T-cell (primary cell): ENCODE data around the gene CLK1. TPM values are rescaled to one million over a fixed set of nuclear protein-coding genes. Genes with fewer than 3 reads are reported as not detected.
A peak's percentile ranks its signal among the peaks of the same experiment; 100 is the strongest.

Source experiments
- ATAC-seq, 4 experiments: fragments of 200-7000 bp in 3 of 4; fragments of 150-1000 bp in 1 of 4; cut with Tn5 transposase; replicated peaks in 1 of 4; 1 replicate in 3 of 4; 2 replicates in 1 of 4; pipeline ENCODE4 v1.10.0; 2021; ENCODE audit warnings: moderate library complexity in 3 of 4, mild to moderate bottlenecking in 2 of 4, moderate number of reproducible peaks in 1 of 4
- CTCF ChIA-PET, 2 donors: fragments of 300-600 bp; sonication (Branson Sonifier 250); formaldehyde crosslinking; loops; one replicate each; lab custom pipeline; 2022; ENCODE audit warnings: antibody characterized with exemption in 2 of 2; lab: Charles Lee
- POLR2A ChIA-PET, 2 donors: fragments of 300-600 bp; sonication (Branson Sonifier 250); formaldehyde crosslinking; loops; one replicate each; lab custom pipeline; 2022; ENCODE audit warnings: antibody characterized with exemption in 2 of 2; lab: Charles Lee
- DNase-seq, 35 experiments: peaks; one replicate each; pipeline versions ENCODE4 v3.0.0 to v3.0.0-alpha.2; 2013 to 2023
- H3K27ac ChIP-seq: one replicate; pipeline ENCODE4 v1.5.1; 2013; ENCODE audit warnings: low read length
- H3K27me3 ChIP-seq, 2 experiments: replicated peaks in 1 of 2; 1 replicate in 1 of 2; 2 replicates in 1 of 2; pipeline versions ENCODE4 v1.6.1 to v1.7.0; 2013; ENCODE audit warnings: low read length in 1 of 2, mixed read lengths in 1 of 2; ENCODE audit not compliant: control insufficient read depth in 2 of 2, insufficient read depth in 2 of 2; ENCODE audit errors: extremely low read depth in 1 of 2
- H3K36me3 ChIP-seq, 2 donors: 1 replicate in 1 of 2; 2 replicates in 1 of 2; pipeline versions ENCODE4 v1.6.1 to v1.7.0; 2013; ENCODE audit warnings: low read length in 1 of 2; ENCODE audit not compliant: control insufficient read depth in 2 of 2, insufficient read depth in 1 of 2; ENCODE audit errors: extremely low read depth in 1 of 2
- H3K4me1 ChIP-seq, 2 experiments: 1 replicate in 1 of 2; 2 replicates in 1 of 2; pipeline versions ENCODE4 v1.6.1 to v1.7.0; 2013; ENCODE audit warnings: low read length in 2 of 2, mixed read lengths in 1 of 2; ENCODE audit not compliant: insufficient read depth in 2 of 2, control insufficient read depth in 1 of 2; ENCODE audit errors: extremely low read depth in 1 of 2
- H3K4me3 ChIP-seq, 2 donors: 1 replicate in 1 of 2; 2 replicates in 1 of 2; pipeline versions ENCODE4 v1.5.1 to v1.7.0; 2013; ENCODE audit warnings: mild to moderate bottlenecking in 2 of 2, low read length in 1 of 2, moderate library complexity in 1 of 2; ENCODE audit not compliant: control insufficient read depth in 1 of 2; ENCODE audit errors: extremely low read depth in 1 of 2
- H3K9me3 ChIP-seq: 2 replicates; pipeline ENCODE4 v1.7.0; 2013
- H3K27ac Mint-ChIP-seq, 2 donors: one replicate each; pipeline ENCODE4 v1.8.0; 2020 to 2021; ENCODE audit warnings: mild to moderate bottlenecking in 2 of 2, mixed read lengths in 2 of 2
- H3K27me3 Mint-ChIP-seq, 2 donors: one replicate each; pipeline ENCODE4 v1.8.0; 2021 to 2022; ENCODE audit warnings: mixed read lengths in 2 of 2
- H3K36me3 Mint-ChIP-seq: one replicate; pipeline ENCODE4 v1.8.0; 2021; ENCODE audit warnings: mixed read lengths
- H3K4me1 Mint-ChIP-seq, 3 donors: one replicate each; pipeline ENCODE4 v1.8.0; 2020 to 2022; ENCODE audit warnings: mixed read lengths in 3 of 3, mild to moderate bottlenecking in 1 of 3
- H3K4me3 Mint-ChIP-seq, 3 donors: one replicate each; pipeline ENCODE4 v1.8.0; 2020 to 2022; ENCODE audit warnings: mild to moderate bottlenecking in 3 of 3, mixed read lengths in 3 of 3, moderate library complexity in 3 of 3
- H3K9me3 Mint-ChIP-seq, 3 donors: one replicate each; pipeline ENCODE4 v1.8.0; 2020 to 2022; ENCODE audit warnings: mixed read lengths in 3 of 3
- WGBS: methylation state at CpG from one replicate; pipeline ENCODE4 v1.1.5; 2013; ENCODE audit warnings: missing lambda C conversion rate; ENCODE audit not compliant: insufficient coverage; 5-methylcytosine and 5-hydroxymethylcytosine counted together
- total RNA-seq, 35 experiments: library from RNA in 6 of 35; stranded (reverse) in 6 of 35; fragments of 120-200 nt in 1 of 35; gene quantifications; one replicate each; pipeline versions ENCODE4 v1.2.1 to v1.2.4 and lab custom pipeline; 2013 to 2026

The CLK1 gene
- total RNA-seq, 5 donors from 2014 or later (not counting 1 experiment from before 2014, with no cell fraction given): 357 to 1,046 (median 384) TPM

DNA sequence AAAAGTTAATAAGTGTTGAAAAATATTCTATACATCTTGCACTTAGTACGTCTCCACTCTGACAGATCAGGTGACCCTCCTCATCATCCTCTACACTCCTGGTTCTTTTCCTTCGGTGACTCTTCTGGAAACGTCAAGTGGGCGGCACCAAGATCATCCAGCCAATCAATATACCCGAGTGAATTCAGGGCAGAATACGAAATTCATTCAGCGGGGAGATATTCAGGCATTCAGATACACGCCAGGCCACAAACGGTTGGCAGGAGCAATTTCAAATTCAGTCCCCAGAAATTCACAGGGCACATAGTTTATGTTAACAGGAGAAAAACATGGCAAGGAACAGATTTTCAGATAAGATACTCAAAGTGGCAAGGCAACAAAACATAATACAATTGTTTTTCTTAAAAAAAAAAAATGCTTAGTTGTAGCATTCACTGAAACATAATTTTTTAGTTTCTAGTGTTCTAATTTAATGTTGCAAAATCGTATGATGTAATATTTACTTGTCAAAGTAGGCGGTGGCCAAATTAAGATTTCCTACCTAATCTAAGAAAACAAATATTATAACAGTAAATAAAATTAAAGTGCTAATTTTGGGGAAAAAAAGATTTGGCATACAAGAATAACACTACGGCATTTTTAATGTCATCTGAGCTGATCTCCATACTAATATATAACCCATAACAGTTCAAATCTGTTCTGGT, 4.2 kb downstream of the CLK1 start:
- H3K4me1 Mint-ChIP-seq: peaks cover 59 to 66% (median 63%) of the 10 kb centered on the region in 3 donors

DNA sequence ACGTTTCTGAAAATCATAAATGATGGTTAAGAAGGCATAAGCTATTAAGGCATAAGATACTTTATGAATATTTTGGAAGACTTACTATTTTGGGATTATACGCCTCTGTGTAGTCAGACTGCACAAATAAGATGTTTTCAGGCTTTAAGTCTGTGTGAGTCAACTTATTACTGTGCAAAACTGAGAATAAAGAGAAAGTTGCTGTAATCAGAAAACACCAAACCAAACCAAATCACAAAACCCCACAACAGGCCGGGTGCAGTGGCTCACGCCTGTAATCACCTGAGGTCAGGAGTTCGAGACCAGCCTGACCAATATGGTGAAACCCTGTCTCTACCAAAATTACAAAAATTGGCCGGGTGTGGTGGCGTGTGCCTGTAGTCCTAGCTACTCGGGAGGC, 7.7 kb downstream of the CLK1 start:
- Histone ChIP-seq H3K9me3 (no peaks in the 10 kb centered on the region), H3K27ac (no peak overlapping the region), H3K36me3 (peaks cover 9 to 92% of the 10 kb centered on the region in 2 donors), H3K4me3 (no peak overlapping the region), H3K27me3 (no peaks in the 10 kb centered on the region), H3K4me1 (peaks cover 25 to 29% of the 10 kb centered on the region in 2 experiments)
- ChIA-PET CTCF (interaction anchor here in 1 of 2 donors (0.6 kb wide), 1 partner anchor 143 kb away, joined by 7 read pairs; no protein-coding TSS in a partner anchor), POLR2A (interaction anchor here (0.7 to 1.8 kb wide), 5 partner anchors 28 to 40 kb away, joined by 3 to 7 read pairs (median 3); no protein-coding TSS in a partner anchor)
- peaks cover 76% of the 10 kb centered on the region for H3K36me3 Mint-ChIP-seq
- peak overlapping the region in 2 of 3 donors; percentile 17 to 84 for H3K4me3 Mint-ChIP-seq
- ATAC-seq (no peak), DNase-seq (no peak)
- 40% methylated on average over 1 of the region's 8 CpGs for WGBS
- peak overlapping the region in 1 of 2 donors; percentile 34 for H3K27ac Mint-ChIP-seq
- H3K9me3 Mint-ChIP-seq: no peaks in the 10 kb centered on the region
- H3K4me1 Mint-ChIP-seq: peaks cover 58 to 64% (median 61%) of the 10 kb centered on the region in 3 donors
- no peaks in the 10 kb centered on the region for H3K27me3 Mint-ChIP-seq

More for the DNA sequence above, 4.2 kb downstream of the CLK1 start:
- no peaks in the 10 kb centered on the region for H3K27me3 ChIP-seq
- peak overlapping the region; percentile 30 for H3K27ac ChIP-seq
- WGBS: 17% methylated on average over 7 of the region's 12 CpGs
- H3K27me3 Mint-ChIP-seq: no peaks in the 10 kb centered on the region
- peaks cover 66% of the 10 kb centered on the region for H3K36me3 Mint-ChIP-seq
- DNase-seq (peak in 1 of 35 experiments; percentile 47), ATAC-seq (no peak)
- peaks cover 29 to 36% of the 10 kb centered on the region in 2 experiments for H3K4me1 ChIP-seq
- H3K36me3 ChIP-seq: peaks cover 5 to 59% of the 10 kb centered on the region in 2 donors
- H3K9me3 Mint-ChIP-seq: no peaks in the 10 kb centered on the region
- H3K9me3 ChIP-seq: no peaks in the 10 kb centered on the region
- H3K4me3 Mint-ChIP-seq: peak overlapping the region; percentile 84 to 92 (median 91)
- ChIA-PET CTCF (interaction anchor here in 1 of 2 donors (0.6 to 1.3 kb wide), 2 partner anchors 209 kb away, joined by 3 to 4 read pairs; no protein-coding TSS in a partner anchor), POLR2A (interaction anchor here (0.5 to 3.5 kb wide), 11 partner anchors 11 to 402 kb away, joined by 3 to 23 read pairs (median 5); partner anchors contain the start of genes NIF3L1 (in 1 of the 2) and PPIL3 (in 1 of the 2))
- peak overlapping the region in 1 of 2 donors; percentile 26 for H3K4me3 ChIP-seq
- H3K27ac Mint-ChIP-seq: peak overlapping the region; percentile 62 to 85

DNA sequence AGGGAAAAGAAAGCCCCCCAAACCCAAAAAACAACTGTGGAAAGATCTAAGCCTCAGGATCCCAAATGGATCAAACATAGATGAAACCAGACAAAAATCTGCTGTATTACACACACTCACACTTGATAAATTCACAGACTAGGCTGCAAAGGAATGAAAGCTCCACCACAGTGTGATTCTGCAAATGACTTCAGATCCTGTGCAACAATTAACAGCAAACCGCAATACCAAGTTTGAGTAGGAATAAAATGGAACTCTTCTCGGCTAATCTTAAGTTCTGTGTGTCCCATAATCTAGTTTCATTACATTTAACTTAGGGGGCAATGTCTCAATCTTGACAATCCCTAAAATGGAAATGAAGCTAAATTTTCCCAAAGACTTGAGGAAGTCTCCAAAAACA, 11.9 kb downstream of the CLK1 start:
- peaks cover 20 to 27% (median 26%) of the 10 kb centered on the region in 3 donors for H3K4me1 Mint-ChIP-seq
- DNase-seq: no peak
- no peaks in the 10 kb centered on the region for H3K27me3 Mint-ChIP-seq
- H3K36me3 ChIP-seq: peaks cover 14 to 70% of the 10 kb centered on the region in 2 donors
- no peak overlapping the region for H3K27ac ChIP-seq
- H3K27me3 ChIP-seq: no peaks in the 10 kb centered on the region
- no CpG with 5 or more reads among the region's 2 CpGs for WGBS
- peak overlapping the region in 1 of 2 donors; percentile 57 for H3K27ac Mint-ChIP-seq
- peaks cover 0 to 11% of the 10 kb centered on the region in 2 experiments for H3K4me1 ChIP-seq
- H3K4me3 ChIP-seq: no peak overlapping the region
- ATAC-seq: no peak
- ChIA-PET CTCF (no interaction called here), POLR2A (interaction anchor here (0.5 to 3.5 kb wide), 12 partner anchors 9 to 325 kb away, joined by 3 to 21 read pairs (median 4); partner anchors contain the start of gene CLK1 (in 1 of the 2))
- H3K9me3 ChIP-seq: no peaks in the 10 kb centered on the region
- no peak overlapping the region for H3K4me3 Mint-ChIP-seq
- peaks cover 57% of the 10 kb centered on the region for H3K36me3 Mint-ChIP-seq
- H3K9me3 Mint-ChIP-seq: no peaks in the 10 kb centered on the region

DNA sequence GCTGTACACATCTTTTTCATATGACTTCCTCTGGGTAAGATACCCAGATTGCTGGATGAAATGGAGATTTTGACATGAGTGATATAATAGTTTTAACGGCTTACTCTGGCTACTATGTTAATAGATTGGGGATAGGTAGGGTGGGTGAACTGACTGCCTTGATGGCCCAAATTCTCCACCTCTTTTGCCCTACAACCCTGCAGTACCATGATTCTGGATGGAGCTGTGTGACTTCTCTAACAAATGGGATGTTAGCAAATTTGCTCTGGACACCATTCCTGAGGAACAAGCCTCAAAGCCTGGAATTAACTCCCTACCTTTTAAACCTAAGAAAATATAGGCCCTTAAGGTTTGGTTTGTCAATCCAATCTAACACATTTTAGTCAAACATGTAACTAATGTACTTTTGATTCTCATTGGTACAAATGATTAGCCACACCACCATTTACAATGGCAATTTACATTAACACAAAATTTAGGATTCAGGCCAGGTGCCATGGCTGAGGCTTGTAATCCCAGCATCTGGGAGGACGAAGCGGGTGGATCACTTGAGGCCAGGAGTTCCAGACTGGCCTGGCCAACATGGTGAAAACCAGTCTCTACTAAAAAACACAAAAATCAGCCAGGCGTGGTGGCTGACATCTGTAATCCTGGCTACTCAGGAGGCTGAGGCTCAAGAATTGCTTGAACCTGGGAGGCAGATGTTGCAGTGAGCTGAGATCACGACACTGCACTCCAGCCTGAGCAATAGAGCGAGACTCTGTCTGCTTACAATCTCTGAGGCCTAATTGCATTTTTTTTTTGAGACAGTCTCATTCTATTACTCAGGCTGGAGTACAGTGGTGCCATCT, 12.8 kb downstream of the CLK1 start:
- DNase-seq (peak in 1 of 35 experiments; percentile 18), ATAC-seq (peak in 1 of 4 experiments; percentile 18)
- Mint-ChIP-seq H3K27me3 (no peaks in the 10 kb centered on the region), H3K4me3 (no peak overlapping the region), H3K4me1 (peaks cover 10 to 21% (median 16%) of the 10 kb centered on the region in 3 donors), H3K36me3 (peaks cover 47% of the 10 kb centered on the region), H3K9me3 (no peaks in the 10 kb centered on the region), H3K27ac (no peak overlapping the region)
- Histone ChIP-seq H3K4me1 (peaks cover 0 to 7% of the 10 kb centered on the region in 2 experiments), H3K36me3 (peaks cover 14 to 61% of the 10 kb centered on the region in 2 donors), H3K9me3 (no peaks in the 10 kb centered on the region), H3K27ac (no peak overlapping the region), H3K4me3 (no peak overlapping the region), H3K27me3 (no peaks in the 10 kb centered on the region)
- WGBS: 94% methylated on average over 5 of the region's 6 CpGs
- ChIA-PET POLR2A (interaction anchor here (0.5 to 3.5 kb wide), 9 partner anchors 10 to 1252 kb away, joined by 3 to 21 read pairs (median 3); partner anchors contain the start of gene CLK1 (in 1 of the 2)), CTCF (no interaction called here)

DNA sequence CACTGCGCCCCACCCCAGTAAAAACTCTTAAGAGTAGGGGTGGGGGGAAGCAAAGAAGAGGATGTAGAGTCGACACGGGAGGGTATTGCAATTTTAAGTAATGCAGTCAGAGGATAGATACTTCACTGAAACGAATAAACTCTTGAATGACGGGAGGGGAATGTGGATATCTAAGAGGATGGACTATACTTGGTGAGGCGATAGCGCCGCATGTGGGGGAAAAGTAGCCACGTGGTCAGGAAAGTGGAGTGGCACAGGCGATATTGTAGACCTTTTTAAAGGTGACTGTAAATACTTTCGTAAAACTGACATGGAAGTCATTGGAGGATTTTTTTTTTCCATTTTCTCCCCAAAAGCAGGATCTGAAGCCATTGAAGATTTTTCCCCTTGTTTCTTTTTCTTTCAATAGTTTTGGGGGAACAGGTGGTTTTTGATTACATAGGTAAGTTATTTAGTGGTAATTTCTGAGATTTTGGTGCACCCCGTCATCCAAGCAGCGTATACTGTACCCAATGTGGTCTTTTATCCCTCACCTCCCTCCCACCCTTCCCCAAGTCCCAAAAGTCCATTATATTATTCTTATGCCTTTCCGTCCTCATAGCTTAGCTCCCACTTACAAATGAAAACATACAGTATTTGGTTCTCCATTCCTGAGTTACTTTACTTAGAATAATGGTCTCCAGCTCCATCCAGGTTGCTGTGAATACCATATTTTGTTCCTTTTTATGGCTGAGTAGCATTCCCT, 13.8 kb downstream of the CLK1 start:
- H3K4me1 Mint-ChIP-seq: peaks cover 6 to 23% (median 11%) of the 10 kb centered on the region in 3 donors
- ATAC-seq: no peak
- POLR2A ChIA-PET: interaction anchor here (0.5 to 3.5 kb wide), 10 partner anchors 8 to 1253 kb away, joined by 3 to 23 read pairs (median 3); partner anchors contain the start of genes CASP10 (in 1 of the 2) and CLK1 (in 1 of the 2)

More for the DNA sequence above, 13.8 kb downstream of the CLK1 start:
- Histone ChIP-seq H3K36me3 (peaks cover 13 to 52% of the 10 kb centered on the region in 2 donors), H3K27ac (no peak overlapping the region), H3K9me3 (no peaks in the 10 kb centered on the region), H3K4me3 (no peak overlapping the region), H3K27me3 (no peaks in the 10 kb centered on the region), H3K4me1 (peaks cover 0 to 6% of the 10 kb centered on the region in 2 experiments)
- Mint-ChIP-seq H3K4me3 (peak overlapping the region in 1 of 3 donors; percentile 31), H3K36me3 (peaks cover 43% of the 10 kb centered on the region), H3K27me3 (no peaks in the 10 kb centered on the region), H3K27ac (peak overlapping the region; percentile 16 to 27), H3K9me3 (no peaks in the 10 kb centered on the region)
- 91% methylated on average over 7 of the region's 14 CpGs for WGBS
- DNase-seq: no peak
- CTCF ChIA-PET: interaction anchor here (0.6 to 0.7 kb wide), 2 partner anchors 31 to 370 kb away, joined by 3 to 5 read pairs; no protein-coding TSS in a partner anchor
